ENCODE measurements around the gene CRNKL1.
A peak's percentile ranks its signal among the peaks of the same experiment; 100 is the strongest.
"Not testable (repeated sequence)": the region's sequence is repeated elsewhere in the genome, so short reads cannot be mapped to it uniquely, and the experiment has no call there.

CRNKL1 gene

DNA sequence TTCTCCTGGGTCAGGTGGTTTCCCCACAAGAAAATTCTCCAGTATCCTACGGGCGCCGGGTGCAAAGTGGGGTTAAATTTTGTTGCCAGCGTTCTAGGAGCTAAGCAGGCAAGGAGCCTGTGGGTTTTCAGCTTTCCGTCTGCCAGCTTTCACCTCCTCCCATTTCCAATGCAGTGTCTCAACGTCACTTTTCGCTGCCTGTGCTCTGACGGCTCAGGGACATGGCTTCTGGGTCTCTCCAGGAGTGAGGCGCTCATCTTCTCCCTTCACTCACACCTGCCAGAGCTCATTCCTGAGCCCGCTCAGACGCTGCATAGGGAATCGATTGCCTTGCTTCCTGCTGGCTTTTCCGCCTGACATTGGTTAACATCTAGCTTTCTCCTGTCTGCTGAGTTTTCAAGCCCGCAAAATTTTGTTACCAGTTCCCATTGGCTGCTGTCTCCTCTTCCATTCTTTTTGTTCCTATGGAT, 42.4 kb downstream of the CRNKL1 start:
- no peak overlapping the region for H3K4me3 ChIP-seq
- no peaks in the 10 kb centered on the region for H3K36me3 ChIP-seq
- intact Hi-C loops (cut with DNase I; ENCODE audit: low total_unique reads): no loop called here
- H3K27ac ChIP-seq: peak overlapping the region; percentile 79 to 90
- no peaks in the 10 kb centered on the region for H3K27me3 ChIP-seq
- H3K4me1 ChIP-seq: peaks cover 0 to 28% (median 12%) of the 10 kb centered on the region in 4 donors
- no peaks in the 10 kb centered on the region for H3K9me3 ChIP-seq
- DNase-seq: no peak
- TF ChIP-seq, protein P1, sequence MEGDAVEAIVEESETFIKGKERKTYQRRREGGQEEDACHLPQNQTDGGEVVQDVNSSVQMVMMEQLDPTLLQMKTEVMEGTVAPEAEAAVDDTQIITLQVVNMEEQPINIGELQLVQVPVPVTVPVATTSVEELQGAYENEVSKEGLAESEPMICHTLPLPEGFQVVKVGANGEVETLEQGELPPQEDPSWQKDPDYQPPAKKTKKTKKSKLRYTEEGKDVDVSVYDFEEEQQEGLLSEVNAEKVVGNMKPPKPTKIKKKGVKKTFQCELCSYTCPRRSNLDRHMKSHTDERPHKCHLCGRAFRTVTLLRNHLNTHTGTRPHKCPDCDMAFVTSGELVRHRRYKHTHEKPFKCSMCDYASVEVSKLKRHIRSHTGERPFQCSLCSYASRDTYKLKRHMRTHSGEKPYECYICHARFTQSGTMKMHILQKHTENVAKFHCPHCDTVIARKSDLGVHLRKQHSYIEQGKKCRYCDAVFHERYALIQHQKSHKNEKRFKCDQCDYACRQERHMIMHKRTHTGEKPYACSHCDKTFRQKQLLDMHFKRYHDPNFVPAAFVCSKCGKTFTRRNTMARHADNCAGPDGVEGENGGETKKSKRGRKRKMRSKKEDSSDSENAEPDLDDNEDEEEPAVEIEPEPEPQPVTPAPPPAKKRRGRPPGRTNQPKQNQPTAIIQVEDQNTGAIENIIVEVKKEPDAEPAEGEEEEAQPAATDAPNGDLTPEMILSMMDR (IDR thresholded peaks at IDR 0.05): no peak

DNA sequence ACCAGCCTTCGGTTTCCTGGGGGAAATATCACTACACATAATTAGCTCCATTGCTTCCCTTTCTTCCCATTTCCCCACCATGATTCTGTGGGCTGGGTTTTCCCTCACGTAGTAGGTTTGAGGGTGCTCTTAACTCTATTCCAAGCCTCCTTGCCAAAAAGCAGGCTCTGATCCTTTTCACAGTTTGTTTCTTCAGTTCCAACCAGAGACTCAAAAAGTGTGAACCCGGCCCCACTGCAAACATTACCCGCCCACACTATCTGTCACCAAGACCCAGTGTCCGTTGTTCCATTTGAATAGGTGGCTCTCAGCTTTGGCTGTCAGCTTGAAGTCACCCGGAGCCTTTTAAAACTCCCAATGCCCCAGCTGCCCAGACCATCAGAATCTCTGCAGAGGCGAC, 46.9 kb downstream of the CRNKL1 start:
- Histone ChIP-seq H3K36me3 (peaks cover 8 to 15% (median 8%) of the 10 kb centered on the region in 3 donors), H3K9me3 (no peaks in the 10 kb centered on the region), H3K4me1 (peaks cover 0 to 35% (median 24%) of the 10 kb centered on the region in 4 donors), H3K27me3 (no peaks in the 10 kb centered on the region), H3K27ac (peak overlapping the region in 1 of 2 donors; percentile 26), H3K4me3 (no peak overlapping the region)
- intact Hi-C loops (cut with DNase I; ENCODE audit: low total_unique reads): no loop called here
- DNase-seq: no peak
- TF ChIP-seq, protein P1 (IDR thresholded peaks at IDR 0.05): no peak

DNA sequence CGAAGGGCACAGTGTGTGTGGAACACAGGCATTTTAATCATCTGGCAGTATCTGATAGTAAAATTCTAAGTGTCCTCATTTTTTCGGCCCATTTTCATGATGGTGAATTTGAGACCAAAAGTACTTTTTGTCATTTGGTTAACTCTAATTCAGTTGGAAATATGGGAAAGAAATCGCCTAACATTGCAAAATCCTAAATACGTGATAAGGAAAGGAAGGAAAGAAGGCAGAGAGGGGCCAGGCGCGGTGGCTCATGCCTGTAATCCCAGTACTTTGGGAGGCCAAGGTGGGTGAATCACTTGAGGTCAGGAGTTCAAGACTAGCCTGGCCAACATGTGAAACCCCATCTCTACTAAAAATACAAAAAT, 48.3 kb downstream of the CRNKL1 start:
- H3K27me3 ChIP-seq; H3K9me3 ChIP-seq; intact Hi-C loops (cut with DNase I; ENCODE audit: low total_unique reads); DNase-seq: not testable (repeated sequence)
- Histone ChIP-seq H3K27ac (peak overlapping the region; percentile 82 to 83), H3K4me3 (peak overlapping the region; percentile 38 to 40), H3K4me1 (peaks cover 0 to 25% (median 17%) of the 10 kb centered on the region in 4 donors), H3K36me3 (peaks cover 16 to 29% (median 22%) of the 10 kb centered on the region in 3 donors)

DNA sequence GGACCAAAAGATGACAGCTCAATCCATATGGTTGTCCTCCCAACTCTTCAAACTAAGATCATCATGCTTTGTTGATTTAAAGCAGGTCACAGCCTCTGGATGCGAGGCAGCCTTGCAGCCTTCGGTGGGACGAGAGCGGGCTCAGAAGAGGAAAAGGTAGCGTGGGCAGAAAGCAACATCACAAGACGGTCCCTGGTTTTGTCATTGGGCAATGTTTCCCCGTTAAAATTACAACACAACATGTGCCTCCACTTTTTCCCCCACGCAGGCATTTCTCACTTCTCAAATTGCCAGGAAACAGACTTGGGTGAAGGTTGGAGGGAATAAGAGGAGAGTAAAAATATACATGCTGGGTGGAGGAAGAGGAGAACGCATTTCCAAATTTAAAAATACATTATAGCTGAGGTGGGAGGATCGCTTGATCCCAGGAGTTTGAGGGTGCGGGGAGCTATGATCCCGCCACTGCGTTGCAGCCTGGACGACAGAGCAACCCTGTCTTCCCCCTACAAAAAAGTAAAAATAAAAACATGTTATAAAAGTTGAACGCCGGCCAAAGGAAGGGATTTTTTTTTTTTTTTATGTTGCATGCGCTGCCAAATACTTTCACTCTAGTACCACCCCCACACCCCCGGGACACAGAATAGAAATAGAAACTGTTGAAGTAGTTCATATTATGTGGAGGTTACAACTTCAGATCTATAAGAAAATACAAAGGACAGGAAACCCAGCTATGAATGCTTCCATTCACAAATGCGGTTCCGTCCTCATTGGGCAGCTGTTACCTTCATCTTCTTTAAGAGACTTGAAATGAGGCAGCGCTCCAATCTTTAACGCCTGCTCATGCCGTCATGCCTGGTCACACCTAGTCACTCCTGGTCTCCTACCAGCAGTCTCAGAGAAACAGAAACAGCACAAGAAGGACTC, 49.0 kb downstream of the CRNKL1 start:
- H3K27me3 ChIP-seq: no peaks in the 10 kb centered on the region
- TF ChIP-seq, protein P1 (IDR thresholded peaks at IDR 0.05): no peak
- peaks cover 22 to 36% (median 28%) of the 10 kb centered on the region in 3 donors for H3K36me3 ChIP-seq
- H3K4me3 ChIP-seq: peak overlapping the region; percentile 38 to 40
- peaks cover 0 to 25% (median 17%) of the 10 kb centered on the region in 4 donors for H3K4me1 ChIP-seq
- H3K27ac ChIP-seq: peak overlapping the region; percentile 82 to 83
- intact Hi-C loops (cut with DNase I; ENCODE audit: low total_unique reads): no loop called here
- DNase-seq: peak; percentile 60 to 76
- no peaks in the 10 kb centered on the region for H3K9me3 ChIP-seq

DNA sequence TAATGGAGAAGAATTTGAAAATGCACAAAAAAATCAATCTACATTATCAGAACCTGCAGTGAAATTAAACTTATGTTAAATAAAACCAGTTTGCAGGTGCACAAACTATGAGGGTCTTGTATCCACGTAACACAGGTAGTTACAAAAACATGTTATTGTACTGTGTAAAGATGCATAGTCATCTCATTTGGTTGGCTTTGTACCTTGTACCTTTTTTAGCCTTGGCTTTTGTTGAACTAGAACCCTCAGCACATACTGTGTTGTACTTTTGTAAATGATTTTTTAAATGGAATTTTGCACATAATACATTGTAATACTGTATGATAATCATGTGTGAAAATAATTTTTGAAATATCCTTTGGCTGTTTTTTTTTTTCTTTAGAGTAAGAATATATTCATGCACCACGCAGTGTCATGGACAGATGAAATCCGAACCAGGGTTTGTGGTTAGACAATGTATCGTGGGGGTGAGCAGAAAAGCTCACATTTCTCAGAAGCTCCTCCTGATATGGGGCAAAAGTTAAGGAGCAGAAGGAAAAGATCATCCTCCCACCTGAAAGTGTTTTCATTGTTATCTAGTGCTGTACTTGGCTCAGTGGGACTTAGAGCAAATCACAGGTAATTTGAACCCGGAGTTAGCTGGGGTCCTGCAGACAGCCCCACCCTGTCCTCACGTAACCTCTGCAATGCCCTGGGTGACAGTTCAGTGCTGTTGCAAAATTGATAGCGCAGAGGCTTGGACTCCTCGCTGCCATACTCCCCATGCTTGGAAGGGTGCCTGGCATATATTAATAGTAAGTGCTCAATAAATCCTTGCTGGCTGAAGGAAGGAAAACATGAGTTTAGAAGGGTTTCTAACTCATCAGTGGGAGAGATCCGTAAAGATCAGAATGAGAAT, 49.9 kb downstream of the CRNKL1 start:
- Histone ChIP-seq H3K36me3 (peaks cover 23 to 42% (median 38%) of the 10 kb centered on the region in 3 donors), H3K4me3 (peak overlapping the region; percentile 38 to 40), H3K27me3 (no peaks in the 10 kb centered on the region), H3K4me1 (peaks cover 0 to 25% (median 17%) of the 10 kb centered on the region in 4 donors), H3K9me3 (no peaks in the 10 kb centered on the region), H3K27ac (peak overlapping the region; percentile 82 to 83)
- DNase-seq: no peak
- TF ChIP-seq, protein P1 (IDR thresholded peaks at IDR 0.05): no peak
- intact Hi-C loops (cut with DNase I; ENCODE audit: low total_unique reads): no loop called here

Measured in tibial artery (tissue), 4 donors.